Calu3 (cell line): ENCODE data around the gene KDSR. TPM values are rescaled to one million over a fixed set of nuclear protein-coding genes. Genes with fewer than 3 reads are reported as not detected.

Experiments used
- BruUV-seq: library from RNA; stranded (reverse); fragments of 400-500 nt; replicated peaks from 2 replicates; lab custom pipeline; 2021; lab: Mats Ljungman, UMichigan
- CTCF ChIA-PET: fragments of 300-600 bp; sonication (Branson Sonifier 250); formaldehyde crosslinking; loops from one replicate; lab custom pipeline; 2022; ENCODE audit warnings: antibody characterized with exemption; lab: Charles Lee
- DNase-seq: peaks from one replicate; pipeline ENCODE4 v3.0.0; 2022
- H3K27ac Mint-ChIP-seq: one replicate; pipeline ENCODE4 v1.8.0; 2022; ENCODE audit warnings: mixed read lengths; ENCODE audit not compliant: unreplicated experiment
- H3K27me3 Mint-ChIP-seq: one replicate; pipeline ENCODE4 v1.8.0; 2022; ENCODE audit warnings: mixed read lengths; ENCODE audit not compliant: unreplicated experiment
- H3K36me3 Mint-ChIP-seq: one replicate; pipeline ENCODE4 v1.8.0; 2022; ENCODE audit warnings: mild to moderate bottlenecking, moderate library complexity, mixed read lengths; ENCODE audit not compliant: insufficient read depth, unreplicated experiment
- H3K4me1 Mint-ChIP-seq: one replicate; pipeline ENCODE4 v1.8.0; 2022; ENCODE audit warnings: mild to moderate bottlenecking, low read depth, mixed read lengths; ENCODE audit not compliant: unreplicated experiment
- H3K4me3 Mint-ChIP-seq: one replicate; pipeline ENCODE4 v1.8.0; 2022; ENCODE audit warnings: mild to moderate bottlenecking, low read depth, moderate library complexity, mixed read lengths; ENCODE audit not compliant: unreplicated experiment
- H3K9me3 Mint-ChIP-seq: one replicate; pipeline ENCODE4 v1.8.0; 2022; ENCODE audit warnings: low read depth, mixed read lengths; ENCODE audit not compliant: unreplicated experiment
- intact Hi-C: fragments of 100-400 bp; cut with micrococcal nuclease; formaldehyde crosslinking; loops from one replicate; pipeline ENCODE4 v1.10.0; 2022; ENCODE audit not compliant: unreplicated experiment
- total RNA-seq: library from RNA; stranded (reverse); gene quantifications from 2 replicates; pipeline ENCODE4 v1.2.3, GENCODE V29; 2022
- TF ChIP-seq, protein P1 (sequence below): fragments of 200-600 bp; IDR thresholded peaks from one replicate; pipeline ENCODE4 v1.8.0; 2022; ENCODE audit warnings: antibody characterized with exemption; ENCODE audit not compliant: unreplicated experiment

KDSR gene
- total RNA-seq, 1 experiment from 2014 or later: 53.3 TPM

DNA sequence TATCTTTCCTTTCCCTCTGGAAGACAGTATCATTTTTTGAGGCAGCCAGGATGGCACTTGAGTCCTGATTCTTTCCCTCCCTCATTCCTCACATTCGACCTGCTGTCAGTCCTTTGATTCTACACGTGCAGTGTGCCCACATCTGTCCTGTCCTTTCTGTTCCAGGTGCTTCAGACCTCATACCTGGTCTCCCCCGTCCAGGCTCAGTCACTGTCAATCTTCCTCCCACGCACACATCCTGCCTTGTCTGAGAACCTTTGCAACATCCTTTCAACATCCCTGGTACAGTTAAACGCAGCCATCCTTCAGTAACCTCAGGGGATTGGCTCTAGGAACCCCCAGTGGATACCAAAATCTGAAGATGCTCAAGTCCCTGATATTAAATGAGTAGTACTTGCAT lies 57.6 kb downstream of the KDSR start:
- peaks cover 28% of the 10 kb centered on the region for H3K27me3 Mint-ChIP-seq
- intact Hi-C loops: no loop called here
- H3K9me3 Mint-ChIP-seq: no peaks in the 10 kb centered on the region
- DNase-seq: no peak
- H3K4me3 Mint-ChIP-seq: no peak overlapping the region
- BruUV-seq: no TSS peak
- CTCF ChIA-PET: no interaction called here
- H3K36me3 Mint-ChIP-seq: no peaks in the 10 kb centered on the region
- peaks cover 21% of the 10 kb centered on the region for H3K4me1 Mint-ChIP-seq
- TF ChIP-seq, protein P1, sequence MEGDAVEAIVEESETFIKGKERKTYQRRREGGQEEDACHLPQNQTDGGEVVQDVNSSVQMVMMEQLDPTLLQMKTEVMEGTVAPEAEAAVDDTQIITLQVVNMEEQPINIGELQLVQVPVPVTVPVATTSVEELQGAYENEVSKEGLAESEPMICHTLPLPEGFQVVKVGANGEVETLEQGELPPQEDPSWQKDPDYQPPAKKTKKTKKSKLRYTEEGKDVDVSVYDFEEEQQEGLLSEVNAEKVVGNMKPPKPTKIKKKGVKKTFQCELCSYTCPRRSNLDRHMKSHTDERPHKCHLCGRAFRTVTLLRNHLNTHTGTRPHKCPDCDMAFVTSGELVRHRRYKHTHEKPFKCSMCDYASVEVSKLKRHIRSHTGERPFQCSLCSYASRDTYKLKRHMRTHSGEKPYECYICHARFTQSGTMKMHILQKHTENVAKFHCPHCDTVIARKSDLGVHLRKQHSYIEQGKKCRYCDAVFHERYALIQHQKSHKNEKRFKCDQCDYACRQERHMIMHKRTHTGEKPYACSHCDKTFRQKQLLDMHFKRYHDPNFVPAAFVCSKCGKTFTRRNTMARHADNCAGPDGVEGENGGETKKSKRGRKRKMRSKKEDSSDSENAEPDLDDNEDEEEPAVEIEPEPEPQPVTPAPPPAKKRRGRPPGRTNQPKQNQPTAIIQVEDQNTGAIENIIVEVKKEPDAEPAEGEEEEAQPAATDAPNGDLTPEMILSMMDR: no peak
- no peak overlapping the region for H3K27ac Mint-ChIP-seq

DNA sequence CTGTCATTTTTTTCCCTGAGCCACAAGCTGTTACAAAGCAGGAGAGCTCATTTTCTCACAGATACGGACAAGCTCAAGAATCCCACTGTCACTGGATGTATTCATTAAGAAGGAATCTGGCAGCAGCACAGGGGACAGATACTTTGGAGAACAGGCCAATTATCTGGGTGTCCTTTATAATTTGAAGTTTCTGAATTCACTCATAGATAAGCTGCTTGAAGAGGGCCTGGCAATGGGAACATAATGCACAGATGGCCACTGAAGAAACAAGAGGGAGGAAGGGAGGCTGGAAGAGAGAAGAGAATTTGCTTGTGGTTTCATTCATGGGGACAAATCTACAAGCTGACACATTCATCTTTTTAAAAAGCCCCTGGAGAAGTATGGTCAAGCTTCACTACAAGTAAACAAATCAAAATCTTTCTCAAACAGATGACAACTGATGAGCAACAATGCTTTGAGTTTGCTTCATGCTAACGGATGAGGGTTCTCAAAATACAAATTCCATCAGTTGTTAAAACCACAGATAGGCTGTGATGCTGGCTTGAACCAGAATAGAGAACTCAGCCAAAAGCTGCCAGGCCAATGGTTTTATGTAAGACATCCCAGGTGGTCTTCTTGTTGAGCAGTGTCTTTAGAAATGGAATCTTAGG lies 59.3 kb downstream of the KDSR start:
- Mint-ChIP-seq H3K9me3 (no peaks in the 10 kb centered on the region), H3K36me3 (no peaks in the 10 kb centered on the region)
- CTCF ChIA-PET: interaction anchor here (1.5 kb wide), 1 partner anchor 12 kb away, joined by 6 read pairs; the partner anchor contains the start of gene BCL2

DNA sequence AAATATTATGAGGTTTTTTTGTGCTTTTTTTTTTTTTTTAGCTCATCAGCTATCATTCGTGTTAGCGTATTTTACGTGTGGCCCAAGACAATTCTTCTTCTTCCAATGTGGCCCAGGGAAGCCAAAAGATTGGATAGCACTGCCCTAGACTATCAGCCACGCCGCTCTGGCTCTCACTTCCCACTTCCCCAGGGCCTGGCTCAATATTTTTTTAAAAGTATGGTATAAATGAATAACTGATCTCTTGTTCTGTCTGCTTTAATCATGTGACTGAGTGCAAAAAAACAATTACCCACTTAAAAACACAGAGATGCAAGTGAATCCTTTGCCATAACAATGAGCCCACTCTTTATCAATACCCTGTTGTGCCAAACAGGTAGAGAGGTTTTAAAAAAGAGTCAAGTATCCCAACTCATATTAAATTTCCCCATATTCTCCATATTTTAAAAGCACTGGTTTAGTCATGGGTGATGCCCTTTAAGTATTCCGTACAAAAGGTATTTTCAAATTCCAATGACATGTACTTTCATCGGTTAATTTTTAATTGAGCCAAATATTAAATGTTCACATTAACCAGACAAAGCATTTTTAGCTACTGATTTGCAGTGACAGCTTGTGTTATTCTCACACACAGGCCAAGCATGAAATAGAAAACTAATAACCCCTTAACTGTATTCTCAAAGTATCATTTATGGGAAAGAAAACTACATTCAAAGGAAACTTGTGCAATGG lies 60.0 kb downstream of the KDSR start:
- TF ChIP-seq, protein P1: no peak
- Mint-ChIP-seq H3K9me3 (no peaks in the 10 kb centered on the region), H3K27me3 (peaks cover 22% of the 10 kb centered on the region), H3K27ac (no peak overlapping the region), H3K4me3 (no peak overlapping the region), H3K4me1 (peaks cover 36% of the 10 kb centered on the region), H3K36me3 (no peaks in the 10 kb centered on the region)
- BruUV-seq: no TSS peak
- intact Hi-C loops: no loop called here
- CTCF ChIA-PET: interaction anchor here (1.5 kb wide), 1 partner anchor 12 kb away, joined by 6 read pairs; the partner anchor contains the start of gene BCL2
- no peak for DNase-seq

More for the DNA sequence above, 59.3 kb downstream of the KDSR start:
- H3K27ac Mint-ChIP-seq: no peak overlapping the region
- BruUV-seq: no TSS peak
- intact Hi-C loops: no loop called here
- H3K27me3 Mint-ChIP-seq: peaks cover 22% of the 10 kb centered on the region
- H3K4me3 Mint-ChIP-seq: no peak overlapping the region
- H3K4me1 Mint-ChIP-seq: peaks cover 33% of the 10 kb centered on the region
- no peak for DNase-seq
- TF ChIP-seq, protein P1: no peak

DNA sequence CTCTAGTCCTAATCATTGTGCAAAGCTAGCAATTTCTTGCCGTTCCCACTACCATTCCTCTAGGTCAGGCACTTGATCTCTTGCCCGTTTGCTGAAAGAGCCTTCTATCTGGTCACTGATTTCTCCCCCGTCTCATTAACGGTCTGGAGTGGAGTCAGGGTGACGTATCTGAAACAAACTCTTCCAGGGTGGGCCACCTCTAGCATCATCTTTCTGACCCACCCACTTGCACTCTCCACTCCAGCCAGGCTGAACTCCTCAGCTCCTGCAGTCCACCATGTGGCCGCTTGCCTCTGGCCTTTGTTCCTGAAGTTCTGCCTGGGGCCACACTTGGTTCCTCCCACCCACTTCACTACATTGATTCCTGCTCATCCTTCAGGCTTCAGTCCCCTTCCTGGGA lies 60.8 kb downstream of the KDSR start:
- CTCF ChIA-PET: no interaction called here
- DNase-seq: no peak
- no peak overlapping the region for H3K27ac Mint-ChIP-seq
- H3K9me3 Mint-ChIP-seq: no peaks in the 10 kb centered on the region
- peaks cover 22% of the 10 kb centered on the region for H3K27me3 Mint-ChIP-seq
- no peaks in the 10 kb centered on the region for H3K36me3 Mint-ChIP-seq
- H3K4me3 Mint-ChIP-seq: no peak overlapping the region
- peaks cover 36% of the 10 kb centered on the region for H3K4me1 Mint-ChIP-seq
- no TSS peak for BruUV-seq
- intact Hi-C loops: no loop called here
- TF ChIP-seq, protein P1: no peak
